ENCODE measurements around the gene IL31RA. TPM values are rescaled to one million over a fixed set of nuclear protein-coding genes. Genes with fewer than 3 reads are reported as not detected.

IL31RA gene
- total and polyA plus RNA-seq, 2 of the 13 experiments (the other 11 are each of a cell fraction or from before 2014, with no cell fraction given), result not detected

- FAIRE-seq (no peak), ATAC-seq (no peak), DNase-seq (ENCODE audit: low spot score) (no peak)
- Histone ChIP-seq H4K20me1 (ENCODE audit: insufficient read depth, low read length) (no peaks in the 10 kb centered on the region), H3K9ac (ENCODE audit: insufficient read depth, low read depth, low read length) (no peak overlapping the region), H3K79me2 (ENCODE audit: insufficient read depth, low read length) (no peaks in the 10 kb centered on the region), H3K27ac (ENCODE audit: extremely low read length, insufficient read depth, low read length) (no peak overlapping the region), H3K4me1 (ENCODE audit: insufficient read depth, low read length) (peaks cover 6% of the 10 kb centered on the region), H3K4me3 (replicated peaks in 1 of 3; ENCODE audit: insufficient read depth in 1 of 3, low read depth in 2 of 3, low read length in 3 of 3) (no peak overlapping the region), H3K9me3 (ENCODE audit: low read length) (no peaks in the 10 kb centered on the region), H3K36me3 (replicated peaks in 1 of 2; ENCODE audit: control insufficient read depth in 1 of 2, insufficient read depth in 2 of 2, low read length in 2 of 2) (no peaks in the 10 kb centered on the region), H3K27me3 (ENCODE audit: control insufficient read depth in 1 of 2, insufficient read depth in 2 of 2, low read length in 2 of 2) (0 out of 5 replicates have a peak, but pooled peaks cover 0 to 3% of the 10 kb centered on the region in 2 experiments), H2AFZ (ENCODE audit: low read length) (no peak overlapping the region), H3K4me2 (ENCODE audit: low read depth, low read length) (no peak overlapping the region)
- no peak for TF ChIP-seq GATAD1 (CRISPR knock-in tag; IDR thresholded peaks at IDR 0.05)
- no peak for TF ChIP-seq BCLAF1 (IDR thresholded peaks at IDR 0.05)
- TF ChIP-seq MLX (CRISPR knock-in tag; IDR thresholded peaks at IDR 0.05), result no peak
- no peak for TF ChIP-seq SALL2 (CRISPR knock-in tag; IDR thresholded peaks at IDR 0.05)
- TF ChIP-seq PAXIP1 (CRISPR knock-in tag; conservative IDR thresholded peaks at IDR 0.05), result no peak
- no peak for TF ChIP-seq TARDBP (CRISPR knock-in tag; IDR thresholded peaks at IDR 0.05)
- in situ Hi-C loops (cut with HindIII; ENCODE audit: extremely low pct_ligation_motif_present, low pct_unique_long_range_greater_than_20kb), result no loop called here
- 60% methylated on average over 1 of the region's 3 CpGs for WGBS (ENCODE audit: low lambda C conversion rate)
- BruUV-seq (replicated peaks), result no TSS peak
- ChIA-PET POLR2A (no interaction called here), CTCF (ENCODE audit: low intra/inter-chr PET ratio, low total read pairs) (no interaction called here)
- intact Hi-C loops (cut with micrococcal nuclease; ENCODE audit: unreplicated experiment), result no loop called here
Observed at GRCh38 chr5:55904152-55904551, 53.0 kb downstream of the IL31RA start.

Measured in HepG2 (cell line).